H4 (cell line): Measurements from ENCODE around the gene NFKBIZ. TPM values are rescaled to one million over a fixed set of nuclear protein-coding genes. Genes with fewer than 3 reads are reported as not detected.

ENCODE experiments used
- DNase-seq: peaks from one replicate; pipeline ENCODE4 v3.0.0-alpha.2; 2015; ENCODE audit warnings: low spot score
- total RNA-seq: library from RNA; depleted of rRNA; stranded (reverse); fragments of >200 nt; shearing (Covaris generic); gene quantifications from 2 replicates; pipeline ENCODE4 v1.2.3, GENCODE V29; 2014; rRNA removed

NFKBIZ gene
- 0.81 and 8.0 TPM in 2 replicates for total RNA-seq

- DNase-seq: peak; percentile 85
Observed at GRCh38 chr3:101848754-101849713, at the start of gene NFKBIZ. TSS of gene NFKBIZ (plus strand) at chr3:101849514. CDS start at chr3:101849629, 115 bp downstream.

- DNase-seq: no peak
Observed at GRCh38 chr3:101801174-101801573, 48.1 kb upstream of the NFKBIZ start.

- no peak for DNase-seq
Observed at GRCh38 chr3:101802179-101802578, 47.1 kb upstream of the NFKBIZ start.

GRCh38 chr3:101803173-101803782 lies 46.0 kb upstream of the NFKBIZ start:
- DNase-seq: peak; percentile 66

GRCh38 chr3:101803939-101804338 lies 45.4 kb upstream of the NFKBIZ start:
- DNase-seq: no peak

GRCh38 chr3:101806491-101806890 lies 42.8 kb upstream of the NFKBIZ start:
- no peak for DNase-seq

- no peak for DNase-seq
Observed at GRCh38 chr3:101807888-101808287, 41.4 kb upstream of the NFKBIZ start.

- DNase-seq: peak; percentile 24
Observed at GRCh38 chr3:101809178-101810021, 39.9 kb upstream of the NFKBIZ start.

GRCh38 chr3:101810022-101810418 lies 39.3 kb upstream of the NFKBIZ start:
- no peak for DNase-seq

GRCh38 chr3:101811875-101812274 lies 37.4 kb upstream of the NFKBIZ start:
- no peak for DNase-seq

GRCh38 chr3:101812895-101813294 lies 36.4 kb upstream of the NFKBIZ start:
- no peak for DNase-seq

- DNase-seq: no peak
Observed at GRCh38 chr3:101813817-101814440, 35.4 kb upstream of the NFKBIZ start.

GRCh38 chr3:101814835-101815234 lies 34.5 kb upstream of the NFKBIZ start:
- DNase-seq: no peak

GRCh38 chr3:101816215-101817149 lies 32.8 kb upstream of the NFKBIZ start:
- no peak for DNase-seq

- no peak for DNase-seq
Observed at GRCh38 chr3:101817992-101818391, 31.3 kb upstream of the NFKBIZ start.

GRCh38 chr3:101819649-101820206 lies 29.6 kb upstream of the NFKBIZ start:
- DNase-seq: no peak

- no peak for DNase-seq
Observed at GRCh38 chr3:101821503-101821902, 27.8 kb upstream of the NFKBIZ start.

GRCh38 chr3:101823525-101823924 lies 25.8 kb upstream of the NFKBIZ start:
- DNase-seq: no peak

- no peak for DNase-seq
Observed at GRCh38 chr3:101824702-101825101, 24.6 kb upstream of the NFKBIZ start.

- no peak for DNase-seq
Observed at GRCh38 chr3:101825904-101826445, 23.3 kb upstream of the NFKBIZ start.
